SK-N-SH (cell line): ENCODE results near the gene PRDM15. TPM values are rescaled to one million over a fixed set of nuclear protein-coding genes. Genes with fewer than 3 reads are reported as not detected.

ENCODE experiments used
- CTCF ChIA-PET: fragments of 300-600, 350-600 bp; formaldehyde crosslinking; extraction: SDS; loops from one replicate; lab custom pipeline; 2021; lab: Yijun Ruan, JAX
- POLR2A ChIA-PET: fragments of 350-600 bp; sonication (Branson Sonifier 250); formaldehyde crosslinking; extraction: SDS; loops from one replicate; lab custom pipeline; 2020; ENCODE audit warnings: antibody characterized with exemption, inconsistent platforms; lab: Yijun Ruan, JAX
- DNase-seq: peaks from one replicate; pipeline ENCODE4 v3.0.0; 2012
- H2AFZ ChIP-seq: fragments of 200-600 bp; sonication (generic); 2 replicates; pipeline ENCODE4 v1.8.1; 2016; ENCODE audit warnings: antibody characterized with exemption, mild to moderate bottlenecking, low read depth
- H3F3A ChIP-seq: fragments of 200-600 bp; sonication (generic); replicated peaks from 2 replicates; pipeline ENCODE3; 2016; ENCODE audit warnings: antibody characterized with exemption, mild to moderate bottlenecking; ENCODE audit not compliant: insufficient read depth
- H3K27ac ChIP-seq, 2 experiments: fragments of 200-500 bp in 1 of 2; fragments of 200-600 bp in 1 of 2; sonication (Bioruptor generic) in 1 of 2; sonication (generic), shearing (Covaris generic) in 1 of 2; 2 replicates each; pipeline versions ENCODE4 v1.5.1 to v1.6.1; 2014 to 2016; ENCODE audit warnings: low read depth in 2 of 2, inconsistent platforms in 1 of 2, low read length in 1 of 2, mild to moderate bottlenecking in 1 of 2, mixed read lengths in 1 of 2
- H3K27me3 ChIP-seq: fragments of 200-600 bp; sonication (generic), shearing (Covaris generic); 2 replicates; pipeline ENCODE4 v1.6.1; 2016; ENCODE audit warnings: mixed run types; ENCODE audit not compliant: insufficient read depth
- H3K36me3 ChIP-seq, 2 experiments: fragments of 200-500 bp in 1 of 2; fragments of 200-600 bp in 1 of 2; sonication (Bioruptor generic) in 1 of 2; sonication (generic) in 1 of 2; replicated peaks in 1 of 2; 2 replicates each; pipeline versions ENCODE3 to v1.5.1; 2014 to 2016; ENCODE audit warnings: low read length in 1 of 2, mild to moderate bottlenecking in 1 of 2; ENCODE audit not compliant: insufficient read depth in 2 of 2, control insufficient read depth in 1 of 2
- H3K4me1 ChIP-seq, 2 experiments: fragments of 200-500 bp in 1 of 2; fragments of 200-600 bp in 1 of 2; sonication (Bioruptor generic) in 1 of 2; sonication (generic), shearing (Covaris generic) in 1 of 2; 2 replicates each; pipeline versions ENCODE4 v1.5.1 to v1.6.1; 2014 to 2016; ENCODE audit warnings: low read depth in 1 of 2, low read length in 1 of 2, mixed run types in 1 of 2; ENCODE audit not compliant: insufficient read depth in 2 of 2, control insufficient read depth in 1 of 2
- H3K4me2 ChIP-seq: fragments of 200-600 bp; sonication (generic), shearing (Covaris generic); 2 replicates; pipeline ENCODE4 v1.6.1; 2017; ENCODE audit warnings: mixed run types
- H3K4me3 ChIP-seq, 2 experiments: fragments of 200-500 bp in 1 of 2; fragments of 200-600 bp in 1 of 2; sonication (Bioruptor generic) in 1 of 2; sonication (generic), shearing (Covaris generic) in 1 of 2; 2 replicates each; pipeline versions ENCODE4 v1.5.1 to v1.8.1; 2014 to 2016; ENCODE audit warnings: low read depth in 2 of 2, inconsistent platforms in 1 of 2, low read length in 1 of 2, mild to moderate bottlenecking in 1 of 2, mixed read lengths in 1 of 2, moderate library complexity in 1 of 2
- H3K79me2 ChIP-seq: fragments of 200-600 bp; sonication (generic); 2 replicates; pipeline ENCODE4 v1.8.1; 2017; ENCODE audit warnings: mild to moderate bottlenecking; ENCODE audit not compliant: insufficient read depth
- H3K9ac ChIP-seq: fragments of 200-600 bp; sonication (generic); 2 replicates; pipeline ENCODE4 v1.6.1; 2017; ENCODE audit warnings: mixed run types
- H3K9me2 ChIP-seq: fragments of 200-600 bp; sonication (generic); 2 replicates; pipeline ENCODE4 v1.6.1; 2017; ENCODE audit warnings: mixed run types
- H3K9me3 ChIP-seq: fragments of 200-600 bp; sonication (generic); 2 replicates; pipeline ENCODE4 v1.6.1; 2017; ENCODE audit warnings: mixed run types, mild to moderate bottlenecking, moderate library complexity
- H4K20me1 ChIP-seq: fragments of 200-600 bp; sonication (generic); 2 replicates; pipeline ENCODE4 v1.6.1; 2017; ENCODE audit warnings: mild to moderate bottlenecking, mixed run types; ENCODE audit not compliant: insufficient read depth
- CHD2 ChIP-seq: fragments of 150-350 bp; IDR thresholded peaks from 2 replicates; pipeline ENCODE4 v1.6.1; 2018; ENCODE audit warnings: low read length; ENCODE audit not compliant: partially characterized antibody
- ELF1 ChIP-seq: IDR thresholded peaks from 2 replicates; pipeline ENCODE4 v1.4.0; 2012
- EZH2phosphoT487 ChIP-seq: fragments of 200-600 bp; sonication (generic); IDR thresholded peaks from 2 replicates; pipeline ENCODE4 v1.6.1; 2017; ENCODE audit warnings: low read depth, mixed run types, mild to moderate bottlenecking, antibody characterized with exemption, moderate library complexity, borderline replicate concordance
- FOSL2 ChIP-seq: IDR thresholded peaks from 2 replicates; pipeline ENCODE4 v1.4.0; 2012; ENCODE audit warnings: low read depth, mild to moderate bottlenecking, moderate library complexity, borderline replicate concordance
- FOXM1 ChIP-seq: IDR thresholded peaks from 2 replicates; pipeline ENCODE4 v1.4.0; 2012; ENCODE audit warnings: low read depth, mild to moderate bottlenecking
- GATA2 ChIP-seq: sonication (generic); formaldehyde crosslinking; IDR thresholded peaks from 2 replicates; pipeline ENCODE4 v1.5.0; 2020; ENCODE audit warnings: mild to moderate bottlenecking, missing genetic modification reagents
- MAX ChIP-seq: IDR thresholded peaks from 2 replicates; pipeline ENCODE4 v1.4.0; 2012; ENCODE audit warnings: low read depth
- NRF1 ChIP-seq: IDR thresholded peaks from 2 replicates; pipeline ENCODE4 v1.6.1; 2012; ENCODE audit warnings: low read depth, mild to moderate bottlenecking, low read length
- PBX3 ChIP-seq: IDR thresholded peaks from 2 replicates; pipeline ENCODE4; 2012
- POLR2AphosphoS5 ChIP-seq: IDR thresholded peaks from 2 replicates; pipeline ENCODE4 v1.6.1; 2012; ENCODE audit warnings: low read depth, low read length
- RAD21 ChIP-seq: IDR thresholded peaks from 2 replicates; pipeline ENCODE4 v1.6.1; 2012; ENCODE audit warnings: mild to moderate bottlenecking, low read length
- RFX5 ChIP-seq: IDR thresholded peaks from 2 replicates; pipeline ENCODE4 v1.6.1; 2012; ENCODE audit warnings: mild to moderate bottlenecking, improper control_type of control experiment, low read length
- TAF1 ChIP-seq: IDR thresholded peaks from 2 replicates; pipeline ENCODE4 v1.6.1; 2012; ENCODE audit warnings: low read depth, mild to moderate bottlenecking, low read length, moderate library complexity, borderline replicate concordance
- TCF12 ChIP-seq: IDR thresholded peaks from 2 replicates; pipeline ENCODE4 v1.4.0; 2012
- WGBS: methylation state at CpG from one replicate; pipeline ENCODE4 v1.1.6; 2017; ENCODE audit warnings: low lambda C conversion rate; 5-methylcytosine and 5-hydroxymethylcytosine counted together
- polyA plus RNA-seq, 3 experiments: library from polyadenylated mRNA; depleted of rRNA; stranded (reverse); fragments of >200 nt; gene quantifications; 2 replicates each; pipeline ENCODE4 v1.2.3, GENCODE V29; 2012
- TF ChIP-seq, protein P1 (sequence below): fragments of 150-350 bp; IDR thresholded peaks from 2 replicates; pipeline ENCODE4 v1.6.1; 2017; ENCODE audit warnings: antibody characterized with exemption, low read length, low read depth, borderline replicate concordance
- TF ChIP-seq, protein P2 (sequence below): fragments of 200-600 bp; sonication (generic); IDR thresholded peaks from 2 replicates; pipeline ENCODE4 v1.6.1; 2017; ENCODE audit warnings: antibody characterized with exemption, mild to moderate bottlenecking, moderate library complexity
- TF ChIP-seq, protein P3 (sequence below): IDR thresholded peaks from 2 replicates; pipeline ENCODE4 v1.6.1; 2012; ENCODE audit warnings: mild to moderate bottlenecking, low read depth, low read length, moderate library complexity

PRDM15 gene
- polyA plus RNA-seq, 1 of the 3 experiments (the other 2 are of a cell fraction), result 7.0 TPM

DNA sequence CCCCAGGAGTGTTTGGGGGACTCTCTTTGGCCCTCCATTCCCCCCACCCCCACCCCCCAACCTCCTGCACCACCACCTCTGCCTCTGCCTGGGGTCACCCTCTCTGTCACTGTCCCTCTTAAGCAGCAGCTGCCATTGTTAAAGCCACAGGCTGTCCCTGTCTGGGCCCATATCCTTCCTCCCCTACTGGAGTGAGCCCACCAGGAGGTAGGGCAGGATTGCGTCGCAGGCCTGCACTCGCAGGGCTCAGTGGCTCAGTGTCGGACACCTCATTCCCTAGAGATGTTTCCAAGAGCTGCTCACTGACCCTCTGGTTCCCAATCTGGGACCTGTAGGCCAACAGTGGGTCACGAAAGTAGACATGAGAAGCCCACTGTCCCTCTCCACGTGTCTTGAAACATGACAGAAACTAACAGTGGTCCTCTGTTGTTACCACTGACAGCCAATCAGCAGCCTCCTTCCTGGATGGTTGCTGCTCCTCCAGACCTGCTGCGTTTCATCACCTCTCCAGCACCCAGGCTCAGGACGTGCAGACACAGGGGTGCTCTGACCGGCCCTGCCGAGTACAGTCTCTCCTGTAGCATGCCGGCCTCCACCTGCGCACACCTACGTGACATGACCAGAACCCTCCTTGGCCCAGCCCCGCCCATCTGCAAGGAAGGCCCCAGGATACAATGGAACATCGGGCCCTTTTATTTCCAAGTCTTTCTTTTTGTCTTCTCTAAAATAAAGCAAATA, 7.7 kb downstream of the PRDM15 start:
- Histone ChIP-seq H3K27ac (peak overlapping the region in 1 of 2 experiments; percentile 56; a peak in 1 of 4 replicates), H3K9ac (no peak overlapping the region), H3K79me2 (peaks cover 6% of the 10 kb centered on the region; the same call in 1 of the 2 replicates)
- no peak for TF ChIP-seq PBX3
- no peak for TF ChIP-seq TCF12
- TF ChIP-seq, protein P1, sequence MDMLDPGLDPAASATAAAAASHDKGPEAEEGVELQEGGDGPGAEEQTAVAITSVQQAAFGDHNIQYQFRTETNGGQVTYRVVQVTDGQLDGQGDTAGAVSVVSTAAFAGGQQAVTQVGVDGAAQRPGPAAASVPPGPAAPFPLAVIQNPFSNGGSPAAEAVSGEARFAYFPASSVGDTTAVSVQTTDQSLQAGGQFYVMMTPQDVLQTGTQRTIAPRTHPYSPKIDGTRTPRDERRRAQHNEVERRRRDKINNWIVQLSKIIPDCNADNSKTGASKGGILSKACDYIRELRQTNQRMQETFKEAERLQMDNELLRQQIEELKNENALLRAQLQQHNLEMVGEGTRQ, result no peak
- TF ChIP-seq POLR2AphosphoS5, result no peak
- TF ChIP-seq, all 33 proteins: peak for 0
- CTCF ChIA-PET, result interaction anchor here (0.9 to 1.9 kb wide), 3 partner anchors 55 to 259 kb away, joined by 3 to 7 read pairs (median 4); no protein-coding TSS in a partner anchor
- Histone ChIP-seq H4K20me1 (no peaks in the 10 kb centered on the region), H3K4me3 (no peak overlapping the region), H3K4me2 (no peak overlapping the region), H3K4me1 (peaks cover 0 to 16% of the 10 kb centered on the region in 2 experiments; a peak in 1 of 4 replicates), H3F3A (no peaks in the 10 kb centered on the region), H3K9me2 (no peaks in the 10 kb centered on the region), H2AFZ (no peak overlapping the region), H3K9me3 (no peaks in the 10 kb centered on the region), H3K27me3 (no peaks in the 10 kb centered on the region), H3K36me3 (no peaks in the 10 kb centered on the region)
- POLR2A ChIA-PET, result no interaction called here
- WGBS, result 96% methylated on average over 14 of the region's 15 CpGs
- DNase-seq, result no peak

DNA sequence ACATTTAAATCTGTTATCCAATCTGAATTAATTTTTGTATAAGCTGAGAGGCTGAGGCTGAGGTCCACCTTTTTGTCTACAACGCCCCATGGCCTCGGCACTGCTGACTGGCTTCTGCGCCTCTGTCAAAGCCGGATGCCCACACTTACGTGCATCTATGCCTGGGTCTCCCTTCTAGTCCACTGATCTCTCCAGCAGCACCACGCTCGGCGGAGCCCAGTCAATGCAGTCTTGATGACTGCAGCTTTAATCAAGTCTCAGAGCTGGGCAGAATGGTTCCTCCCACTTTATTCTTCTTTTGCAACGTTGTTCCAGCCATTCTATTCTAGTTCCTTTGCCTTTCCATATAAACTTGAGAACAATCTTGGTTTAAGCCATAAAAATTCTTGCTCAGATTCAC, 9.4 kb downstream of the PRDM15 start:
- no peak overlapping the region for H3K9ac ChIP-seq
- 93% methylated on average over 9 of the region's 9 CpGs for WGBS
- no peaks in the 10 kb centered on the region for H3K9me2 ChIP-seq
- H3K27me3 ChIP-seq, result no peaks in the 10 kb centered on the region
- H3K9me3 ChIP-seq, result no peaks in the 10 kb centered on the region
- no peak overlapping the region for H3K4me3 ChIP-seq
- POLR2A ChIA-PET, result interaction anchor here (0.7 kb wide), 1 partner anchor 9 kb away, joined by 3 read pairs; the partner anchor contains the start of gene PRDM15
- DNase-seq, result no peak
- H3K4me2 ChIP-seq, result no peak overlapping the region
- H3K27ac ChIP-seq, result no peak overlapping the region
- no peaks in the 10 kb centered on the region for H4K20me1 ChIP-seq
- H3K79me2 ChIP-seq, result peaks cover 7% of the 10 kb centered on the region; the same call in 1 of the 2 replicates
- no peaks in the 10 kb centered on the region for H3K36me3 ChIP-seq
- H3K4me1 ChIP-seq, result peaks cover 0 to 16% of the 10 kb centered on the region in 2 experiments; a peak in 1 of 4 replicates
- CTCF ChIA-PET, result no interaction called here
- no peaks in the 10 kb centered on the region for H3F3A ChIP-seq
- H2AFZ ChIP-seq, result no peak overlapping the region
- TF ChIP-seq GATA2 (CRISPR knock-in tag) (no peak), TAF1 (no peak), NRF1 (no peak), ELF1 (no peak), PBX3 (no peak), FOSL2 (no peak), RAD21 (no peak), FOXM1 (no peak), CHD2 (no peak), RFX5 (no peak), MAX (no peak), EZH2phosphoT487 (no peak)
- TF ChIP-seq, protein P2, sequence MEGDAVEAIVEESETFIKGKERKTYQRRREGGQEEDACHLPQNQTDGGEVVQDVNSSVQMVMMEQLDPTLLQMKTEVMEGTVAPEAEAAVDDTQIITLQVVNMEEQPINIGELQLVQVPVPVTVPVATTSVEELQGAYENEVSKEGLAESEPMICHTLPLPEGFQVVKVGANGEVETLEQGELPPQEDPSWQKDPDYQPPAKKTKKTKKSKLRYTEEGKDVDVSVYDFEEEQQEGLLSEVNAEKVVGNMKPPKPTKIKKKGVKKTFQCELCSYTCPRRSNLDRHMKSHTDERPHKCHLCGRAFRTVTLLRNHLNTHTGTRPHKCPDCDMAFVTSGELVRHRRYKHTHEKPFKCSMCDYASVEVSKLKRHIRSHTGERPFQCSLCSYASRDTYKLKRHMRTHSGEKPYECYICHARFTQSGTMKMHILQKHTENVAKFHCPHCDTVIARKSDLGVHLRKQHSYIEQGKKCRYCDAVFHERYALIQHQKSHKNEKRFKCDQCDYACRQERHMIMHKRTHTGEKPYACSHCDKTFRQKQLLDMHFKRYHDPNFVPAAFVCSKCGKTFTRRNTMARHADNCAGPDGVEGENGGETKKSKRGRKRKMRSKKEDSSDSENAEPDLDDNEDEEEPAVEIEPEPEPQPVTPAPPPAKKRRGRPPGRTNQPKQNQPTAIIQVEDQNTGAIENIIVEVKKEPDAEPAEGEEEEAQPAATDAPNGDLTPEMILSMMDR, result no peak
- TF ChIP-seq, protein P3, sequence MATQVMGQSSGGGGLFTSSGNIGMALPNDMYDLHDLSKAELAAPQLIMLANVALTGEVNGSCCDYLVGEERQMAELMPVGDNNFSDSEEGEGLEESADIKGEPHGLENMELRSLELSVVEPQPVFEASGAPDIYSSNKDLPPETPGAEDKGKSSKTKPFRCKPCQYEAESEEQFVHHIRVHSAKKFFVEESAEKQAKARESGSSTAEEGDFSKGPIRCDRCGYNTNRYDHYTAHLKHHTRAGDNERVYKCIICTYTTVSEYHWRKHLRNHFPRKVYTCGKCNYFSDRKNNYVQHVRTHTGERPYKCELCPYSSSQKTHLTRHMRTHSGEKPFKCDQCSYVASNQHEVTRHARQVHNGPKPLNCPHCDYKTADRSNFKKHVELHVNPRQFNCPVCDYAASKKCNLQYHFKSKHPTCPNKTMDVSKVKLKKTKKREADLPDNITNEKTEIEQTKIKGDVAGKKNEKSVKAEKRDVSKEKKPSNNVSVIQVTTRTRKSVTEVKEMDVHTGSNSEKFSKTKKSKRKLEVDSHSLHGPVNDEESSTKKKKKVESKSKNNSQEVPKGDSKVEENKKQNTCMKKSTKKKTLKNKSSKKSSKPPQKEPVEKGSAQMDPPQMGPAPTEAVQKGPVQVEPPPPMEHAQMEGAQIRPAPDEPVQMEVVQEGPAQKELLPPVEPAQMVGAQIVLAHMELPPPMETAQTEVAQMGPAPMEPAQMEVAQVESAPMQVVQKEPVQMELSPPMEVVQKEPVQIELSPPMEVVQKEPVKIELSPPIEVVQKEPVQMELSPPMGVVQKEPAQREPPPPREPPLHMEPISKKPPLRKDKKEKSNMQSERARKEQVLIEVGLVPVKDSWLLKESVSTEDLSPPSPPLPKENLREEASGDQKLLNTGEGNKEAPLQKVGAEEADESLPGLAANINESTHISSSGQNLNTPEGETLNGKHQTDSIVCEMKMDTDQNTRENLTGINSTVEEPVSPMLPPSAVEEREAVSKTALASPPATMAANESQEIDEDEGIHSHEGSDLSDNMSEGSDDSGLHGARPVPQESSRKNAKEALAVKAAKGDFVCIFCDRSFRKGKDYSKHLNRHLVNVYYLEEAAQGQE, result no peak
